NCI-H2081 (cell line): Measurements from ENCODE around the gene ATF6B.
"Not testable (repeated sequence)": the region's sequence is repeated elsewhere in the genome, so short reads cannot be mapped to it uniquely, and the experiment has no call there.

Experiments used
- DNase-seq, 2 experiments: peaks; one replicate each; lab custom pipeline; 2025; lab: John Stamatoyannopoulos, UW

ATF6B gene

DNA sequence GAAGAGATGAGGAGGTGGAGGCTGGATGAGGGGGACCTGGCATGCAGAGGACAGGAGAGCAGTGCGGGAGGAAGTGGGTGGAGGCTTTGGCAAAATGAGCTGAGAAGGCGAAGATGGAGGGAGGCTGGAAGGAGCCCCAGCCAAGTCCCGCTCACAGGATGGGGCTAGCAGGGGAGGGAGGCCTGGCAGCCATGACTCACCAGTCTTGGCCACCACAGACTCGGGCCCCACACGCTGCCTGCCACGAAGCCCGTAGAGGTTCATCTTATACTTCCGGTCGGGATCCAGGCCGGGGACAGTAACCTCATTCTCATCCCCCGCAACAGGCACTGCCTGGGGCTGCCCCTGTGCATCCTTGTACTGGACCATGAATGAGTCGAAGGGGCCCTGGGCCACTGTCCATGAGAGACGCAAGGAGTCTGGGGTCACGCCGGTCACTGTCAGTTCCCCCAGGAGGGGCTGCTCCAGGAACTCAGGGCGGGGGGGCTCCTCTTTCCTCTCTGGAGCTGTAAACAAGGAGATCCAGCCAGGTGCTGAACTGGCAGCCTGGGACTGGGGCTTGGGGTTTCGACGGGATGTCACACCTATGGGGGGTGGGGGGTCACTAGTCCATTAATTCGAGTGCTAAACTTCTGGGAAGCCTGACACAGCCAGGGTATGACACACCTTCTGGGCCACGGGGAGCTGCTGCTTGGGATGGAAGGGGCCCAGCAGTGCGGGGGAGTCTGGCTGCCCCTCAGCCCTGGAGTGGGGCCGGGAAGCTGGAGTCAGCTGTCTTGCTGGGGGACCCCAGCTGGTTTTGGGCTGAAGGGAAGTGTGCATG is 46.7 kb downstream of the ATF6B start:
- no peak for DNase-seq

DNA sequence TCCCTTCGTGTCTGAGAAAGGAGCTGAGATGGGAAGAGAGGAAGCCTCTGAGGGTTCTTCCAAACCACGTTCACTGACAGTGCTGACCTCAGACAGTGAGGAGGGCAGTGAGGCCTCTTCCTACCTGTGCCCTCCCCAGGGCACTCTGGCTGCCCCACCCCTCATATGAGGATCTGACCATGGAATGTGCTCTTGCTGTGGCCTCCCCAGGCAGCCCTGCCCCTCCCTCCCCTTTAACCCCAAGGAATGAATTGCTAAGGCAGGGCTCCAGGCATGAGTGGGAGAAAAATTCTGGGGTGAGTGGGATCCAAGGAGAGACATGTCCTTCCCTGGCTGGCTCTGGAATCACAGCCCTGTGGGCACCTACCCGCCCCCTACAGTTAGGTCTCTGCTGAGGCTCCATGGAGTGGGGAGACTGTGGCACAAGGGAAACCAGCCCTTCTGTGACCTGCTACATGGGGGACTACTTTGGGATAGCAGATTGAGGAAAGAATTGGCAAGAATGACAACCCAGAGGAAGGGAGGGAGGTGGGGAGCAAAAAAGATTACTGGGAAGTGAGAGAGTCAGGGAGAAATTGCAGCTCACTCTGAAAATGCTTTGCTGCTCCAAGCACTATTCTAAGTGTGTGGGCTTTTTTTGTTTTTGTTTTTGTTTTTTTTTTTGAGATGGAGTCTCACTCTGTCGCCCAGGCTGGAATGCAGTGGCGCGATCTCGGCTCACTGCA is 48.3 kb downstream of the ATF6B start:
- DNase-seq = no peak

DNA sequence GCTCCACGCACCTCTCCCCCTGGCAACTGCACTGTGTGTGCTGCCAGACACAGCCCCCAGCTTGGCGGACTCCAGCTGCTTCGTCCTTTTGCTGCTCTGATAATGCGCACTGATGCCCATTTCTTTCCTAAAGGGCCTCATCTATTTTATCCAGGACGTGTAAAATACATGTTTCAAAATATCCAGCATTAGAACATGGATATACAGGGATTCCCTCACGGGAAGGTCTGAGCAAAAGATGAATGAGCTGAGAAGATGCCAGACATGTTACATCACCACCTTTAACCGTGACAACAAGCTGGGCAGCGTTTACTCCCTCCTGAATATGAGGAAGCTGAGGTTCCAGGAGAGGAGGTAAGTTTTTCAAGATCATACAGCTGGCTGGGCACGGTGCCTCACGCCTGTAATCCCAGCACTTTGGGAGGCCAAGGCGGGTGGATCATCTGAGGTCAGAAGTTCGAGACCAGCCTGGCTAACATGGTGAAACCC is 51.7 kb downstream of the ATF6B start:
- DNase-seq = no peak

DNA sequence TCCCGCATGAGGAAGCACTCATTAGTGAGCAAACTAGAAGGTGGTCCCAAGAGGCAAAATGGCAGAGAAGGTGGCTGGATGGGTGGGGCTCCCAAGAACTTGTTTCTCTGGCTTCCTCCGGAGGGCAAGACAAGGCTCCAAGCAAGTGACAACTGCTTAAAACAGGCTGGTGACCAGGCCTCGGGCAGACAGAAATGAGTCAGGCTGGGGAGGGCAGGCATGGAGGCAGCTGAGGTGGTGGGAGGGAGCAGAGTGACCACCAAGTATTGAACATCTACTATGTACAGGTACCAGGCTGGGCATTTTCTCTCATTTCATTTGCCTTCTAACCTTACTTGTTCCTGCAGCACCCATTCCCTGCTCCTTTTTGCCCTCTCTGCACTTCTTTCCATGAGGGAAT is 52.3 kb downstream of the ATF6B start:
- DNase-seq = no peak

DNA sequence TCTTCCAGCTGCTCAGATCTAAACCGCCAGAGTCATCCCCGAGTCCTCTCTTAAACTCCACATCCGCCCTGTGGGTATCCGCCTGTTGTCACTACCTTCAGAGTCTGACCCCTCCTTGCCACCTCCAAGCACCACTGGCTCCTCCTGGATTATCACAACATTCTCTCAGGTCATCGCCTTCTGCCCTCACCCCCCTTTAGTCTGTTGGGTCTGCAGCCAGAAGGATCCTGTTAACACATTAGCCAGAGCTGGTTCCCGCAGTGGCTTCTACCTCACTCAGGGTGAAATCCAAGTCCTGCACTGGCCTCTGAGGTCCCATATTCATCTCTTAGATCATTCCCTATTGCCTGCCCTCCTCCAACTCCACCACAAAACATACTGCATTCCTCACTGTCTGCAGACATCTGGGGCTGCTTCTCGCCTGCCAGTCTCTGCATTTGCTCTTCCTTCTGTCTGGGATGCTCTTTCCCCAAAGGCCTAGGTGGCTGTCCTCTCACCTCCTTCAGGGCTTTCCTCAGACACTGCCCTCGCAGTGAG is 53.0 kb downstream of the ATF6B start:
- no peak for DNase-seq

DNA sequence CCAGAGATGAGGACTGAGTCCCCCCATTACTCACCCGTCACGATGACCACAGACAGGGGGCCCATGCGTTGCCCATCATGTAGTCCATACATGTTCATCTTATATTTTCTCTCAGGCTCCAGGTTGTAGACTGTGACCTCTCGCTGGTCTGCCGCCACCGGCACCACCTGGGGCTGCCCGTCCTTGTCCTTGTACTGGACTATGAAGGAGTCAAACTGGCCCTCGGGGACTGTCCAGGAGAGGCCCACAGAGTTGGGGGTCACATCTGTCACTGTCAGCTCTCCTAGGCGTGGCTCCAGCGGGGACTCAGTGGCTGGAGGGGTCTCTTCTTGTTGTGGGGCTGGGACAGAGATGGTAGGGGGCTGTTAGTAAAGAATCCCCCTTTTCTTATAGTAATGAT is 54.4 kb downstream of the ATF6B start:
- no peak for DNase-seq

DNA sequence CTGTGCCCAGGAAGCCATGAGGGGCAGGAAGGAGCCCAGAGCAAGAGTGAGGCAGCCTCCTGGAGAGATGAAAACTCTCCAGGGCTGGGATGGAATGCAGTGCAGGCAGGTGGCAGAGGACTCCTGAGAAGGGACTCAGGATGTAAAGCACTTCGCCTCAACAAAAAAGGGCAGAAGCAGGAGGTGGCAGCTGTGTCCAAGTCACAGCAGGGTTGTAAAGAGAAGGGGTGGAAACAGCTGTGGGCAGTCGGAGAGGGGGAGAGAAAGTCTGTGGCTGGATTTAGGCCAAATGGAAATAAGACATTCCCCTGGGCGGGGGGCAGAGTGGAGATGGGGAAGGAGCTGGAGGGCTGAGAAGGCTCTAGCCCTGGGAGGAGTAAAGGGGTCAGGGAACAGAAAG is 54.9 kb downstream of the ATF6B start:
- DNase-seq = no peak

DNA sequence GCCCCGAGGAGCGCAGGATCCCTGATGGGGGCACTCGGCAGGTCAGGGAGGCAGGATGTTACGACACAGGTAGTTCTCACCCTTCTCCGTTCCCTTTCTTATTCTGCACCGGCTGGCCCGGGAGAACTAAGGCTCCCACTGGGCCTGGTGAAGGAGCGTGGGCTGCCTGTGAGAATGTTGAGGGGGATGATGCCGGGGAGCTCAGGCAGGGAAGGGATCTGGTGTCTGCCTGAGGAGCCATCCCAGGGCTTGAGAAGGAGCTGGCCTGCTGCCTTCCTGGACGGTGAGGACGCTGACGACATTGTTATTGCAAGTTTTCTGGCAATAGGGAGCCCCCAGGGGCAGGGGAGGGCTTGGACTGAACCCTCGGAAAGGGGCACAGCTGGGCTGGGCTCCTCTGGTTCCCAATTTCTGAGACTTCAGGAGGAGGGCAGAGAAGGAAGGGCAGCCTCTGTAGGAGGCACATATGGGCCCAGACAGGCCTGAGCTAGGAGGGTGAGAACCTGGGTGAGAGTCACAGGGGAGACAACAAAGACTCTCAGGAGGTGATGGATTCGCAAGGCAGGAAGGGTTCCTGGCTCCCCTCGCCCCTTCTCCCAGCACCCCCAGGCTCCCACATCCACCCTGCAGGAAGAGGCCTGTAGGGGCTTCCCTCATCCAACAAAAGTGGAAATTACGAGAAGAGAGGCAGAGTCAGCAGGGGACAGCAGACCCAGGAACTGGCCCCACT is 57.1 kb downstream of the ATF6B start:
- no peak for DNase-seq

DNA sequence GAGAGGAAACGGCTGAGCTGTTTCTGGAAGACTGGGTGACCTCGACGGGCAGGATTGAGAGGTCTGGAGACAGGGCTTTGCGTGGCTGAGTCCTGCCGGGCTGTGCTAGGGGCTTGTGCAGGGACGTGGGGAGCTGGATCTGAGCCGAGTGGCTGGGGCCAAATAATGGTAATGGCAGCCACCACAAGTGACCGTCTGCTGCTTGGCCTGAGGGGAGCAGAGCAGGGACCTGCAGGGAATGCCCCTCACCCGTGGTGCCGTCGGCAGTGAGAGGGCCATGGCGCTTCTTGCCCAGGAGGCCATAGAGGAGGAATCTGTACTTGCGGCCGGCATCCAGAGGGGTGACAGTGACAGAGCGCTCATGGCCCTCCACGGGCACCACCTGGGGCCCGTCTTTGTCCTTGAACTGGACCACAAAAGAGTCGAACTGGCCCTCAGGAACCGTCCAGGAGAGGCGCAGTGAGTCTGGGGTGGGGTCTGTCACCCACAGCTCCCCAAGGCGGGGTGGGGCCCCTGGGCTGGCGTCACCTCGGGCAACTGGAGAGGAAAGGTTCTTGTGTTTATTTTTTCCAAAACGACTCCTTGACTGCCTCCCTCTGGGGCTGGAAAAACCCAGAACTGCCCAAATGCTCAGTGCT is 58.0 kb downstream of the ATF6B start:
- no peak for DNase-seq

DNA sequence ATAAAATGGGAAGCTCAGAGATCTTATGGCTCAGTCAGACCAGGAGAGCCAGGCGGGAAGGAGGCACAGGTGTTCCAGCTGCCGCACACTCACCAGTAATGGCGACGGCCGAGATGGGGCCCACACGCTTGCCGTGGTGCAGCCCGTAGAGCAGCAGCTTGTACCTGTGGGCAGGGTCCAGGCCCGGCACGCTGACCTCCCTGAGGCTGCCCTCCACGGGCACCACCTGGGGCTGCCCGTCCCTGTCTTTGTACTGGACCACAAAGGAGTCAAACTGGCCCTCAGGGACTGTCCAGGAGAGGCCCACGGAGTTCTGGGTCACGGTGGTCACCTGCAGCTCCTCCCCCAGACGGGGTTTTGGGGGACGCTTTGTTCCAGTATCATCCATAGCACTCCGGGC is 58.6 kb downstream of the ATF6B start:
- DNase-seq = no peak

DNA sequence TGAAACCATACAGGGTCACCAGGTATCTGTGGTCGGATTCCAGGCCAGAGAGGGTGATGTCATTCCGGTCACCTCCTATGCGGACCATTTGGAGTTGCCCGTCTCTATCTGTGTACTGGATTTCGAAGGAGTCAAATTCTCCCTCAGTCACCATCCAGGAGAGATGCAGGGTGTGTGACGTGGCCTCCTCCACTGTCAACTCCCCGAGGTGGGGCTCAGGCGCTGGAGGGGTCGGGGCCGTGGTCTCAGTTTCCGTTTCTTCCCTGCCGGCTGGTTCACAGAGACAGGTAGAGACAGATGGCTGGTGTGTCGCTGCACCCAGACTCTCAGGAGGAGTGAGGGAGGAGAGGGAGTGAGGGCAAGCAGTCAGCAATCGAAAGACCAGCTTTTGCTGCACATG is 59.2 kb downstream of the ATF6B start:
- no peak for DNase-seq

DNA sequence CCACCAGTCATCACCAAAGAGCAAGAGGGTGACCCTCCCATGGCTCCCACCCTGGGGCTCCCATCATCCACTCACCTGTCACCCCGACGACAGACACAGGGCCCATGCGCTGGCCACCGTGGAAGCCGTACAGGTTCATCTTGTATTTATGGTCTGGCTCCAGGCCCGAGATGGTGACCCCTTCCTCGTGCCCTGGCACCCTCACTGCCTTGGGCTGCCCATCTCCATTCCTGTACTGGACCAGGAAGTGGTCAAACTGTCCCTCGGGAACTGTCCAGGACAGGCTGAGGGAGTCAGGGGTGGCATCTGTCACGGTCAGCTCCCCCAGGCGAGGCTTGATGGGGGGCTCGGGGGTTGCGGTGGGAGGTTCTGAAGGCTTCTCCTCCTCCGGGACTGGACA is 59.7 kb downstream of the ATF6B start:
- DNase-seq = not testable (repeated sequence)

DNA sequence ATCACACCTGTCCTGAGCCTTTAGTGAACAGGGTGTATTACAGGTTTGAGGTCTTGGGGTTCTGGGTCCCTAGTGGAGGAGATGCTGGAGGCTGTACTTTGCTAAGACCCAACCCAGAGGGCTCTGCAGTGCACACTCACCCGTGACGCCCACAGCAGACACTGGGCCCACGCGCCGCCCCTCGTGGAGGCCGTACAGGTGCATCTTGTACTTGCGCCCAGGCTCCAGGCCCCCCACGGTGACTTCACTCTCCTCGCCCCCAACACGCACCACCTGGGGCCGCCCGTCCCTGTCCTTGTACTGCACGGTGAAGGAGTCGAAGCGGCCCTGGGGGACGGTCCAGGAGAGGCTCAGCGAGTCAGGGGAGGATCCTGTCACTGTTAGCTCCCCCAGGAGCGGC is 60.5 kb downstream of the ATF6B start:
- DNase-seq = not testable (repeated sequence)
